Hepatic stellate cell (primary cell): ENCODE results near the gene NOX5.
"Not testable (repeated sequence)": the region's sequence is repeated elsewhere in the genome, so short reads cannot be mapped to it uniquely, and the experiment has no call there.

Experiments used
- DNase-seq: peaks from one replicate; pipeline ENCODE4 v3.0.0; 2011; ENCODE audit warnings: low spot score

The NOX5 gene

GRCh38 chr15:69058830-69059556 lies 44.5 kb downstream of the NOX5 start:
- peak; percentile 87 for DNase-seq

GRCh38 chr15:69059557-69059943 lies 45.1 kb downstream of the NOX5 start:
- no peak for DNase-seq

DNA sequence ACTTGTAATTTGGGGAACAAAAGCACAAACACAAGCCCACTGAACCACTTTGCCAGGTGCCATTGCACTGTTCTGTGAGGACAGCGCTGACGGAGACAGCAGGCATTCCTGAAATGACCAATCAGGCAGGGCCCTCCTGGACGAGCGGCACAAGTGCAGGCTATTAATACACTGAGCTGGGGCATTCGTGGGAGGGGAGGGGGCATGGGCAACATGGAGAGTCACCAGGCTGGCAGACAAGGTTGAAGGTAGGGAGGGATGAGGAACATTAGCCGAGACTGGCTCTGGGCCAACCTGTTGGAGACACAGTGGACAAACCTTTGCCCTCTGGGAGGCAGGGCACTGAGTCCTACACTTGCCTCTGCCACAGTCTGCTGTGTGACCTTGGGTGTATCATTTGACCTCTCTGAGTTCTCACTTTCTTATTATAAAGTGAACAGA lies 45.6 kb downstream of the NOX5 start:
- DNase-seq = no peak

GRCh38 chr15:69060744-69061143 lies 46.2 kb downstream of the NOX5 start:
- no peak for DNase-seq

GRCh38 chr15:69061414-69061842 lies 46.9 kb downstream of the NOX5 start:
- DNase-seq = no peak

- no peak for DNase-seq
Measured at GRCh38 chr15:69064649-69065048, 50.2 kb downstream of the NOX5 start.

- no peak for DNase-seq
Measured at GRCh38 chr15:69066007-69066995, 51.8 kb downstream of the NOX5 start.

DNA sequence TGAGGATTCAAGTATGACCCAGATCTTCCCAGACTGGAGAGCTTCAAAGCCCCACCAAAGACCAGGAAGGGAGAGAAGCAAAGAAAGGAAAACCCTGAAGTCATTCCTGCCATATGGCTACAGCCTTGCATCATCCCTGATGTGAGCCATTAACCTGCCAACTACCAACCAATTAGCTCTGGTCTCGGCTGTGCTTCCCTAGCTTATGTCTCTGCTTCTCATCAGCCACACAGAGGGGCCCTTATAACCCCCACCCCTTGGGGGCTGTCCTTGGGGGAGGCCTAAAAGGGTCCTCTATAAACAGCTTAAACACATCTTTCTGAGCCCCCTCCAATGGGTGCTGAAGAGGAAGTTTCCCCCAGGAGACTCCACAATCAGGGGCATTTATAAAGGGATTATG lies 52.8 kb downstream of the NOX5 start:
- no peak for DNase-seq

- DNase-seq = no peak
Measured at GRCh38 chr15:69068157-69068556, 53.7 kb downstream of the NOX5 start.

DNA sequence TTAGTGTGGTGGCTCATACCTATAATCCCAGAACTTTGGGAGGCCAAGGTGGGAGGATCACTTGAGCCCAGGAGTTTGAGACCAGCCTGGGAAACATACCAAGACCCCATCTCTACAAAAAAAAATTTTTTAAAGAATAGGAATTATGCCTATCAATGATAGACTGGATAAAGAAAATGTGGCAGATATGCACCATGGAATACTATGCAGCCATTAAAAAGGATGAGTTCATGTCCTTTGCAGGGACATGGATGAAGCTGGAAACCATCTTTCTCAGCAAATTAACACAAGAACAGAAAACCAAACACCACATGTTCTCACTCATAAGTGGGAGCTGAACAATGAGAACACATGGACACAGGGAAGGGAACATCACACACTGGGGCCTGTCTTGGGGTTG lies 54.8 kb downstream of the NOX5 start:
- DNase-seq = not testable (repeated sequence)

DNA sequence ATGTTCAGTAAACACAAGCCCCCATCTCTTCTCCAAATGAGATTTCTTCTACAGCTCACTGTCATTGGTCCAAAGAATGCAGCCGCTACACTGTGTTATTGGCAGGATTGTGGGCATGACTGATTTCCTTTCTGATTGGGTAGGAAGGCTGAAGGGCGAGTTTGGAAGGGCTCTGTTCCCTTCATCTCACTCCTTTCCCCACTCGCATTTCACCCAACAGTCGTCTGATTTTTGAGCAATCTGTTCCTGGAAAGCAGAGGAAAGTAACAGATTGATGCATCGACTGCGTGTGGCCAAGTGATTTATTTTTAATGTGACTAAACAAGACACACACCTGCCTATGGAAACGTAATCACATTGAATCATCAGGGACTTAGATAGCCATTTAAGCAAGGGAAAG lies 55.5 kb downstream of the NOX5 start:
- DNase-seq = no peak

DNA sequence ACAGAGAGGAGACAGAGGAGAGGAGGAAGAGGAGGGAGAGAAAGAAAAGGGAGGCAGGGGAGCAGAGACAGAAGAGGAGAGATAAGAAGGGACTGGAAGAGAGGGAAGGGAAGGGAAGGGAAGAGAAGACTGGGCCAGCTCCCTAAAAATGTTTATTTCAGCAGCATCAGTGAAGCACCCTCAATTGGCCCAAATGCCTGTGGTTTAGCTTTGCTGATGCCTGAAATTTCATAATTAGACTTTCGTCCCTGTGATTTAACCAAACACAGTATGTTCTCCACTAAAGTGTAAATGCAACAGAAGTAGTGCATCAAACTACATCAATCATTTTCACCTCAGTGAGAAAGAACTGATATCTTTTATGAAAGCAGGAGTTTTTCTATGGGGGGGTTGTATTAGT lies 55.9 kb downstream of the NOX5 start:
- no peak for DNase-seq

DNA sequence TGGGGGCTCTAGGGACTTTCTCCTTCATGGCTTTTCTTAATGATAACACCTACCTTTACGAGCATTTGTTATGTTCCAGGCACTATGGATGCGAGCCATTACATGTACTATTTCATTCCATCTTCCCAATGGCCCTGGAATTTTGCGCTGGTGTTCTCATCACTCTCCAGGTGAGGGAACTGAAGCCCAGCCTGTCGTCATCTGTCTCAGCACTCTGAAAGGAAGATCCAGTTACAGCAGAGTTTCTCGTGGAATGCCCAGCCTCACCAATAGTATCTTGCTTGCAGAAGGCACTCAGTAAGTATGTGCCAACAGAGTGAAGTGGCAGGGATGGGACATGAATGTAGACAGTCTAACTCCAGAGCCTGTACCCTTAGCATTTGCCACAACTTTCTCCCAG lies 56.8 kb downstream of the NOX5 start:
- no peak for DNase-seq

GRCh38 chr15:69072906-69073305 lies 58.4 kb downstream of the NOX5 start:
- DNase-seq = no peak

DNA sequence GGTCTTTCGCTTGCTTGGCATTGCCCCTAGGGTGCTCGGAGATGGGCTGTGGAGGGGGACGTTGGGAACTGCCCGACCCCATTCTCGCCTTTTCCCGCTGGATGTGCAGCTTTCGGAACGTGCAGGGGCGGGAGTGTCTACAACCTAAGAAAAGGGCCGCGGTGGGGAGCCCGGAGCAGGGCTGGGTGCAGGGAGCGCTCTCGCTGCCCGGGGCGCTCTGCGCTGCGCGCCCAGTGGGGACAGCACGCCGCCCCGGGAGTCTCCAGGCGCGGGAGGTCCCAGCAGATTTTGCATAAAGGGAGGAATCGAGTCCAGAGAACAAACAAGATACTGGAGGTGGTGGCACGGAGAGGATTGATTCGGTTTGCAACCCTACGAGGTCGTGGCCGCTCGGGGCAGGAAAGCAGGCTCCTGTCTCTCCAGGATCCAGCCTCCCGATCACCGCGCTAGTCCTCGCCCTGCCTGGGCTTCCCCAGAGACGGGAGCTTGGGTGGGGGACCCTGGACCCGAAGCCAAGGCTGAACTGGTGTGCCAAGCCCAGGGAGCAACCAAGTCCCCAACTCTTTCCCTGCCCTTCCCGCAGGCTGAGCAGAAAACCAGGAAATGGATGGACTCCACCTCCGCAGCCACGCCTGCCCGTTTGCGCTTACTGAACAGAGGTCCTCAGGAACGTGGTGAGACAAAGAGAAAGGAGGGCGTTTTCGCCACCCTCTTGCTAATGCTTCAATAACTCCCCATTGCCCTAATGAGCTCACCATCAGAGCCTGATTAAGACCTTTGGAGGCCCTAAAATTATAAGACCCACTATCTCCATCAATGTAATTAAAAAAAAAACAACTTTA lies 59.7 kb downstream of the NOX5 start:
- DNase-seq = peak; percentile 60

DNA sequence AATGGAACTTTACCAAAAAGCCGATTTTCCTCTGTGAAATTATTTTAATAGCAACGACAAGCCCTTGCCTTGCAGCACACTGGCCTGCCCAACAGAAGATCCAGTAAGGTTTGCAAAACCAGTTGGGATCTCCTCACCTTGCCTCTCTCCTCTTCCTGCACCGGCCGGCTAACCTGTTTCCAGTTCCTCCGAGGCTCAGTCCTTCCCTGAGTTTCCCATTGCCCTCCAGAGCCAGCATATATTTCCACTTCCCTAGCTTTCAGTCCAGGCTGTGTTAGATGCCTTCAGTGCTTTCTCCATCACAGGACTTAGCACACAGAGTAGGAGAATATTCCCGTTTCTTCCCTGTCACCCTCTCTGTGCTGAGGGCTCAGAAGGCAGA lies 60.3 kb downstream of the NOX5 start:
- no peak for DNase-seq

DNA sequence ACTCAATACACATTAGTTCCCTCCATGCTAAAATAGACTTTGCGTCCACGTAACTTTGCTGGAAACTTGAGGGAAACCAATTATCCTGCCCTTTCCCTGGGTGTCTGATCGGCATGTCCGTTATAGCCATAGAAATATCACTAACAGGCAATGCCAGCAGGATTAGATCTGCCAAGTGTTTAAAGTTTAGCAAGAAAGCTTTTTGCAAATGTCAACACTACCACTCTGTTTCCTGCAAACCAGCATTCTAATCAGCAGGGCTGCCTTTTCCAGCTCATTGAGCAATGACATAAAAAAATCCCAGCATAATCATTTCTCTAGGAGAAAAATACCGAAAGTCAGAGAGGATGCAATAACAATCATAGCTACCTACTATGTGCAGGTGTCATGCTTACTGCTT lies 60.9 kb downstream of the NOX5 start:
- no peak for DNase-seq

- no peak for DNase-seq
Measured at GRCh38 chr15:69076756-69077155, 62.3 kb downstream of the NOX5 start.

- DNase-seq = no peak
Measured at GRCh38 chr15:69078638-69079037, 64.1 kb downstream of the NOX5 start.

- DNase-seq = no peak
Measured at GRCh38 chr15:69080295-69081248, 66.1 kb downstream of the NOX5 start.
